ENCODE data around the gene SIRPB1. TPM values are rescaled to one million over a fixed set of nuclear protein-coding genes. Genes with fewer than 3 reads are reported as not detected.
A peak's percentile ranks its signal among the peaks of the same experiment; 100 is the strongest.

SIRPB1 gene
- total RNA-seq, 1 donor from 2014 or later: 11.6 TPM

DNA sequence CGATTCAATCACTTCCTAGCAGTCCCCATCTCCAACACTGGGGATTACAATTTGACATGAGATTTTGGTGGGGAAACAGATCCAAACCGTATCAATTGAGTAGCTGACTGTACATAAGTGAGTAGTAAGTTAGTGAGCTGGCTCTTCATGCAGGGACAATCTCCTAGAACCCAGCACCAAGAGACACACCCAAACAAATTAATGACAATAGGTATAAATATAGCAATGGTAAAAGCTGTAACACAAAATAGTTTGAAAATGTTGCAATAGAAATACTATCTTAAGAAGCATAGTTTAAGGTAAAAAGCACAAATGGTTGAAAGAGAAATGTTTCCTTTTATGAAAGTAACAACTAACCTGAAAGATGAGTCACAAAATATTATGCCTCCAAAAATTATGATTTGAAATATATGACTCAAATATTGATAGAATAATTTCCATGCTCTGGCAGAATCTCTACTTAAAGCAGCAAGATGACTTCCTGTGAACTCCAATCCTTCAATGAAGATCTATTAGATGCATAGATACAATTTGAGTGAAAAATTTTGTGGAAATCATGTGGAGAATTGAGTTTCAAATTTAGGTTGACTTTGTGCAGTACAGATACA lies 5.4 kb upstream of the SIRPB1 start:
- no peak for DNase-seq
- H3K27me3 ChIP-seq: no peaks in the 10 kb centered on the region
- no peak overlapping the region for H3K27ac ChIP-seq
- ATAC-seq: no peak
- intact Hi-C loops (cut with DNase I): no loop called here
- H3K9me3 ChIP-seq: no peaks in the 10 kb centered on the region
- no peaks in the 10 kb centered on the region for H3K36me3 ChIP-seq
- no peaks in the 10 kb centered on the region for H3K4me1 ChIP-seq
- TF ChIP-seq, protein P1, sequence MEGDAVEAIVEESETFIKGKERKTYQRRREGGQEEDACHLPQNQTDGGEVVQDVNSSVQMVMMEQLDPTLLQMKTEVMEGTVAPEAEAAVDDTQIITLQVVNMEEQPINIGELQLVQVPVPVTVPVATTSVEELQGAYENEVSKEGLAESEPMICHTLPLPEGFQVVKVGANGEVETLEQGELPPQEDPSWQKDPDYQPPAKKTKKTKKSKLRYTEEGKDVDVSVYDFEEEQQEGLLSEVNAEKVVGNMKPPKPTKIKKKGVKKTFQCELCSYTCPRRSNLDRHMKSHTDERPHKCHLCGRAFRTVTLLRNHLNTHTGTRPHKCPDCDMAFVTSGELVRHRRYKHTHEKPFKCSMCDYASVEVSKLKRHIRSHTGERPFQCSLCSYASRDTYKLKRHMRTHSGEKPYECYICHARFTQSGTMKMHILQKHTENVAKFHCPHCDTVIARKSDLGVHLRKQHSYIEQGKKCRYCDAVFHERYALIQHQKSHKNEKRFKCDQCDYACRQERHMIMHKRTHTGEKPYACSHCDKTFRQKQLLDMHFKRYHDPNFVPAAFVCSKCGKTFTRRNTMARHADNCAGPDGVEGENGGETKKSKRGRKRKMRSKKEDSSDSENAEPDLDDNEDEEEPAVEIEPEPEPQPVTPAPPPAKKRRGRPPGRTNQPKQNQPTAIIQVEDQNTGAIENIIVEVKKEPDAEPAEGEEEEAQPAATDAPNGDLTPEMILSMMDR (IDR thresholded peaks at IDR 0.05): no peak
- no peak overlapping the region for H3K4me3 ChIP-seq

DNA sequence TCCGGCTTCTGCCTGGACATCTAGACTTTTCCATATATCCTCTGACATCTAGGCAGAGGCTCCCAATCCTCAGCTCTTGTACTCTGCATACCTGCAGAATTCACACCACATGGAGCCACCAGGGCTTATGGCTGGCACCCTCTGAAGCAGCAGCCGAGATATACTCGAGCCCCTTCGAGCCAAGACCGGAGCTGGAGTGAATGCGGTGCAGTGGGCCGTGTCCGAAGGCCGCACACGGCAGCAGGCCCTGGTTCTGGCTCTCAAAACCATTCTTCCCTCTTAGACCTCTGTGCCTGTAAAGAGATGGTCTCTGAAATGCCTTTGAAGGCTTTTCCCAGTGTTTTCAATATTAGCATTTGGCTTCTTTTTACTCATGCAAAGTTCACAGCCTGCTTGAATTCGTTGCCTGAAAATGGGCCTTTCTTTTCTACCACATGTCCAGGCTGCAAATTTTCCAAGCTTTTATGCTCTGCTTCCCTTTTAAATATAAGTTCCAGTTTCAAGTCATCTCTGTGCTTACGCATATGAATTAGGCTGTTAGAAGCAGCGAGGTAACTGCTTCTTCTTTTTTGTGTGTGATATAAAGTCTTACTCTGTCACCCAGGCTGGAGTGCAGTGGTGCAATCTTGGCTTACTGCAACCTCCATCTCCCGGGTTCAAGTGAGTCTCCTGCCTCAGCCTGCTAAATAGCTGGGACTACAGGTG lies 3.8 kb upstream of the SIRPB1 start:
- TF ChIP-seq, protein P1 (IDR thresholded peaks at IDR 0.05): no peak
- Histone ChIP-seq H3K4me1 (peaks cover 5% of the 10 kb centered on the region), H3K27me3 (no peaks in the 10 kb centered on the region), H3K9me3 (no peaks in the 10 kb centered on the region), H3K4me3 (no peak overlapping the region), H3K36me3 (no peaks in the 10 kb centered on the region), H3K27ac (no peak overlapping the region)
- intact Hi-C loops (cut with DNase I): no loop called here
- no peak for DNase-seq
- peak; percentile 27 for ATAC-seq

DNA sequence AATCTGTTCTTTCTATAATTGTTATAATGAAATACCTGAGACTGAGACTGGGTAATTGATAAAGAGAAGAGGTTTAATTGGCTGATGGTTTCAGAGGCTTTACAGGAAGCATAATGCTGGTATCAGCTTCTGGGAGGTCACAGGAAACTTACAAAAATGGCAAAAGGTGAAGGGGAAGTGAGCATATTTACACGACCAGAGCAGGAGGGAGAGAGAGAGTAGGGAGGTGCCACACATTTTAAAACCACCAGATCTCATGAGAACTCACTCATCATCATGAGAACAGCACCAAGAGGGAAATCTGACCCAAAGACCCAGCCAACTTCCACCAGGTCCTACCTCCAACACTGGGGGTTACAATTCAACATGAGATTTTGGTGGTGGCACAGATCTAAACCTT lies 2.6 kb upstream of the SIRPB1 start:
- TF ChIP-seq, protein P1 (IDR thresholded peaks at IDR 0.05): no peak
- no peaks in the 10 kb centered on the region for H3K9me3 ChIP-seq
- peaks cover 5% of the 10 kb centered on the region for H3K4me1 ChIP-seq
- no peak overlapping the region for H3K27ac ChIP-seq
- no peaks in the 10 kb centered on the region for H3K27me3 ChIP-seq
- no peaks in the 10 kb centered on the region for H3K36me3 ChIP-seq
- intact Hi-C loops (cut with DNase I): no loop called here
- no peak for ATAC-seq
- no peak for DNase-seq
- H3K4me3 ChIP-seq: no peak overlapping the region

DNA sequence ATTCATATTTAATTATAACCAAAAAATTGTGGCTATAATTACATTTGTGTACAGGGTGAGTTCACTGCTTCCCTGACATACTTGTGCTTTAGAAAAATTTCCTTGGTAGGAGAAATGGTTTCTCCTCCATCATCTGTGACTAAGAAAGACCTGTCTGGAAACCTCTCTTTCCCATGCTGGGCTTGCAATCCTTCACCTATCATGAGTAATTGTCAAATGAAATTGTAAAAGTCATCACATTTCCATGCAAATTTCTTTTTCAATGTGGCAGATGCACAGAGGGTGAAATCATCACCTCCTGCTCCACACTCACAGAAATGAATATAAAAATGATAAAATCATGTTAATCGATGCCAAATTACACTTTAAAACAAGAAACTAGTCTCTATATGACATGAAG lies 1.5 kb upstream of the SIRPB1 start:
- intact Hi-C loops (cut with DNase I): no loop called here
- H3K27me3 ChIP-seq: no peaks in the 10 kb centered on the region
- TF ChIP-seq, protein P1 (IDR thresholded peaks at IDR 0.05): no peak
- H3K9me3 ChIP-seq: no peaks in the 10 kb centered on the region
- H3K4me1 ChIP-seq: peaks cover 5% of the 10 kb centered on the region
- H3K4me3 ChIP-seq: no peak overlapping the region
- H3K27ac ChIP-seq: no peak overlapping the region
- no peaks in the 10 kb centered on the region for H3K36me3 ChIP-seq
- no peak for DNase-seq
- ATAC-seq: no peak

DNA sequence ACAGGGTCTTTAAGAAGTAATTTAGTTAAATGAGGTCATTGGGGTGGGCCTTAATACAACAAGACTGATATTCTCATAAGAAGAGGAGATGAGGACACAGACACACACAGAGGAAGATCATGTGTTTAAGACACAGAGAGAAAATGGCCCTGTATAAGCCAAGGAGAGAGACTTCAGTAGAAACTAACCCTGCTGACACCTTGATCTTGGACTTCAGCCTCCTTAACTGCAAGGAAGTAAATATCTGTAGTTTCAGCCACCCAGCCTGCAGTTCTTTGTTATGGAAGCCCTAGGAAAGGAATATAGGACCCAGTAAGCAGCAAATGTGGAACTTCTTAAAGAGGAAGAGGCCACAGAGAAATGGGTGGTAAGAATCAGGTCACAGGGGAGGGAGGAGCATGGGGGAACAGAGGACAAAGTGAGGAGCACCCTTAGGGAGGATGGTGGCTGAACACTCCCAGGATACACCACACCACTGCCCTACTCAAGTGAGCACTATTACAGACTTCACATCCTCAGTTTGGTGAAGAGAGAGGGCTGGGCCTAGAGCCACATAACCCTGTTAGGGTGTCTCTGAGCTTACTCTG lies 762 bp downstream of the SIRPB1 start:
- peak overlapping the region; percentile 9 for H3K4me3 ChIP-seq
- H3K9me3 ChIP-seq: no peaks in the 10 kb centered on the region
- peak overlapping the region; percentile 39 for H3K27ac ChIP-seq
- DNase-seq (no peak), ATAC-seq (peak; percentile 86)
- TF ChIP-seq, protein P1 (IDR thresholded peaks at IDR 0.05): no peak
- no peaks in the 10 kb centered on the region for H3K36me3 ChIP-seq
- H3K4me1 ChIP-seq: peaks cover 5% of the 10 kb centered on the region
- intact Hi-C loops (cut with DNase I): no loop called here
- H3K27me3 ChIP-seq: no peaks in the 10 kb centered on the region

Data from upper lobe of right lung (tissue), 1 donor.